ENCODE data around the gene PAX6. TPM values are rescaled to one million over a fixed set of nuclear protein-coding genes. Genes with fewer than 3 reads are reported as not detected.
A peak's percentile ranks its signal among the peaks of the same experiment; 100 is the strongest.

Gene PAX6
- polyA plus RNA-seq, 2 of the 4 experiments (the other 2 are of a cell fraction): 1.8 to 2.0 TPM

DNA sequence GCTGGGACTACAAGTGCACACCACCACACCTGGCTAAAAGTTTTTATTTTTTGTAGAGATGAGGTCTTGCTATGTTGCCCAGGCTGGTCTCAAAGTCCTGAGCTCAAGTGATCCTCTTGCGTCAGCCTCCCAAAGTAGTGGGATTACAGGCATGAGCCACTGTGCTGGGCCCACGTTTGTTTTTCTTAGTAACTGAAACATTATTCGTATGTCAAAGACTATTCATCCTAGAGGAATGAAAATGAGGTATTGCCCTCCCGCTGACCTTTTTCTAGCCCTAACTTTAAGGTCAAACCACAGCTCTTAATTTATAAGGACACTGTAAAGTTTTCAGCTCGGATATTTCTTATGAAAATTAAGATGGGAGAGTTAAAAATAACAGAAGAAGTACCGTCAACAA is 33.2 kb upstream of the PAX6 start:
- H3K4me3 ChIP-seq: no peak overlapping the region
- no peak overlapping the region for H3K27ac ChIP-seq
- 43% methylated on average over 6 of the region's 6 CpGs for WGBS (ENCODE audit: missing lambda C conversion rate)
- POLR2A ChIA-PET: no interaction called here
- no peaks in the 10 kb centered on the region for H3K9me3 ChIP-seq
- TF ChIP-seq, protein P1, sequence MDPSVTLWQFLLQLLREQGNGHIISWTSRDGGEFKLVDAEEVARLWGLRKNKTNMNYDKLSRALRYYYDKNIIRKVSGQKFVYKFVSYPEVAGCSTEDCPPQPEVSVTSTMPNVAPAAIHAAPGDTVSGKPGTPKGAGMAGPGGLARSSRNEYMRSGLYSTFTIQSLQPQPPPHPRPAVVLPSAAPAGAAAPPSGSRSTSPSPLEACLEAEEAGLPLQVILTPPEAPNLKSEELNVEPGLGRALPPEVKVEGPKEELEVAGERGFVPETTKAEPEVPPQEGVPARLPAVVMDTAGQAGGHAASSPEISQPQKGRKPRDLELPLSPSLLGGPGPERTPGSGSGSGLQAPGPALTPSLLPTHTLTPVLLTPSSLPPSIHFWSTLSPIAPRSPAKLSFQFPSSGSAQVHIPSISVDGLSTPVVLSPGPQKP (IDR thresholded peaks at IDR 0.05; ENCODE audit: low read depth, low read length): no peak
- TF ChIP-seq POLR2AphosphoS2 (conservative IDR thresholded peaks at IDR 0.05; ENCODE audit: low read length): no peak
- no peak for TF ChIP-seq KDM1A (IDR thresholded peaks at IDR 0.05; ENCODE audit: low read depth)
- TF ChIP-seq GATA3 (IDR thresholded peaks at IDR 0.05; ENCODE audit: borderline replicate concordance): no peak
- TF ChIP-seq, protein P2, sequence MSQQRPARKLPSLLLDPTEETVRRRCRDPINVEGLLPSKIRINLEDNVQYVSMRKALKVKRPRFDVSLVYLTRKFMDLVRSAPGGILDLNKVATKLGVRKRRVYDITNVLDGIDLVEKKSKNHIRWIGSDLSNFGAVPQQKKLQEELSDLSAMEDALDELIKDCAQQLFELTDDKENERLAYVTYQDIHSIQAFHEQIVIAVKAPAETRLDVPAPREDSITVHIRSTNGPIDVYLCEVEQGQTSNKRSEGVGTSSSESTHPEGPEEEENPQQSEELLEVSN (IDR thresholded peaks at IDR 0.05; ENCODE audit: borderline replicate concordance, low read depth): no peak
- TF ChIP-seq MAFK (IDR thresholded peaks at IDR 0.05; ENCODE audit: partially characterized antibody): no peak
- no peak for TF ChIP-seq HOXB5 (CRISPR knock-in tag; IDR thresholded peaks at IDR 0.05)
- no peak for TF ChIP-seq MYC (IDR thresholded peaks at IDR 0.05; ENCODE audit: borderline replicate concordance, low read length)
- TF ChIP-seq, protein P3, sequence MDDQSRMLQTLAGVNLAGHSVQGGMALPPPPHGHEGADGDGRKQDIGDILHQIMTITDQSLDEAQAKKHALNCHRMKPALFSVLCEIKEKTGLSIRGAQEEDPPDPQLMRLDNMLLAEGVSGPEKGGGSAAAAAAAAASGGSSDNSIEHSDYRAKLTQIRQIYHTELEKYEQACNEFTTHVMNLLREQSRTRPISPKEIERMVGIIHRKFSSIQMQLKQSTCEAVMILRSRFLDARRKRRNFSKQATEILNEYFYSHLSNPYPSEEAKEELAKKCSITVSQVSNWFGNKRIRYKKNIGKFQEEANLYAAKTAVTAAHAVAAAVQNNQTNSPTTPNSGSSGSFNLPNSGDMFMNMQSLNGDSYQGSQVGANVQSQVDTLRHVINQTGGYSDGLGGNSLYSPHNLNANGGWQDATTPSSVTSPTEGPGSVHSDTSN (IDR thresholded peaks at IDR 0.05): no peak
- TF ChIP-seq ZFP36 (IDR thresholded peaks at IDR 0.05; ENCODE audit: borderline replicate concordance, partially characterized antibody): no peak
- no peak for TF ChIP-seq TFCP2L1 (CRISPR knock-in tag; IDR thresholded peaks at IDR 0.05)
- TF ChIP-seq, protein P4, sequence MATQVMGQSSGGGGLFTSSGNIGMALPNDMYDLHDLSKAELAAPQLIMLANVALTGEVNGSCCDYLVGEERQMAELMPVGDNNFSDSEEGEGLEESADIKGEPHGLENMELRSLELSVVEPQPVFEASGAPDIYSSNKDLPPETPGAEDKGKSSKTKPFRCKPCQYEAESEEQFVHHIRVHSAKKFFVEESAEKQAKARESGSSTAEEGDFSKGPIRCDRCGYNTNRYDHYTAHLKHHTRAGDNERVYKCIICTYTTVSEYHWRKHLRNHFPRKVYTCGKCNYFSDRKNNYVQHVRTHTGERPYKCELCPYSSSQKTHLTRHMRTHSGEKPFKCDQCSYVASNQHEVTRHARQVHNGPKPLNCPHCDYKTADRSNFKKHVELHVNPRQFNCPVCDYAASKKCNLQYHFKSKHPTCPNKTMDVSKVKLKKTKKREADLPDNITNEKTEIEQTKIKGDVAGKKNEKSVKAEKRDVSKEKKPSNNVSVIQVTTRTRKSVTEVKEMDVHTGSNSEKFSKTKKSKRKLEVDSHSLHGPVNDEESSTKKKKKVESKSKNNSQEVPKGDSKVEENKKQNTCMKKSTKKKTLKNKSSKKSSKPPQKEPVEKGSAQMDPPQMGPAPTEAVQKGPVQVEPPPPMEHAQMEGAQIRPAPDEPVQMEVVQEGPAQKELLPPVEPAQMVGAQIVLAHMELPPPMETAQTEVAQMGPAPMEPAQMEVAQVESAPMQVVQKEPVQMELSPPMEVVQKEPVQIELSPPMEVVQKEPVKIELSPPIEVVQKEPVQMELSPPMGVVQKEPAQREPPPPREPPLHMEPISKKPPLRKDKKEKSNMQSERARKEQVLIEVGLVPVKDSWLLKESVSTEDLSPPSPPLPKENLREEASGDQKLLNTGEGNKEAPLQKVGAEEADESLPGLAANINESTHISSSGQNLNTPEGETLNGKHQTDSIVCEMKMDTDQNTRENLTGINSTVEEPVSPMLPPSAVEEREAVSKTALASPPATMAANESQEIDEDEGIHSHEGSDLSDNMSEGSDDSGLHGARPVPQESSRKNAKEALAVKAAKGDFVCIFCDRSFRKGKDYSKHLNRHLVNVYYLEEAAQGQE (IDR thresholded peaks at IDR 0.05): no peak
- TF ChIP-seq JUNB (IDR thresholded peaks at IDR 0.05): no peak
- no peak for TF ChIP-seq RCOR1 (IDR thresholded peaks at IDR 0.05; ENCODE audit: low read depth, low read length)
- no peak for TF ChIP-seq ZSCAN20 (CRISPR knock-in tag; IDR thresholded peaks at IDR 0.05)
- no peak for TF ChIP-seq EP300 (IDR thresholded peaks at IDR 0.05)
- no peak for TF ChIP-seq ESRRA (IDR thresholded peaks at IDR 0.05; ENCODE audit: borderline replicate concordance, low read length)
- TF ChIP-seq NPAS2 (CRISPR knock-in tag; IDR thresholded peaks at IDR 0.05; ENCODE audit: borderline replicate concordance): no peak
- H3K4me2 ChIP-seq: no peak overlapping the region
- DNase-seq (ENCODE audit: low read depth in 1 of 2, low spot score in 1 of 2) (no peak), FAIRE-seq (no peak), ATAC-seq (no peak)
- H3K4me1 ChIP-seq: no peaks in the 10 kb centered on the region
- CTCF ChIA-PET: interaction anchor here (1.2 to 1.6 kb wide), 2 partner anchors 12 to 27 kb away, joined by 4 read pairs; no protein-coding TSS in a partner anchor

DNA sequence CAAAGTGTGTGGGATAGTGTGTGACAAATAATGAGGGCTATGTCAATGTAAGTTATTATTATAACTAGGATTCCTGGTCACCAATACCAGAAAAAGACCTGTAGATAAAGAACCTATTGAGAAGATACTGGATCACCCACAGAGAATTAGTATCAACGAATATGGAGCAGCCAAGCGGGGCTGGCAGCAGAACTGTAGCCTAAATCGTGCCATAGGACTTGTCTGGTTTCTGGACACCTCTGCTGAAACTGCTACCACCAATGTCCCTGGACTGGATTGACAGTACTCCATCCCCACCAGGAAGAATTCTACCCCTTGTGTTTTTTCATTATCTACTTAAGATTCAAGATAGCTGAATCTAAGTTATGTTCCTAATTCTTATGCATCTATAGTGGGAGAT is 30.3 kb upstream of the PAX6 start:
- Histone ChIP-seq H3K9me3 (no peaks in the 10 kb centered on the region), H3K4me1 (no peaks in the 10 kb centered on the region), H3K4me3 (no peak overlapping the region), H3K4me2 (no peak overlapping the region), H3K27ac (no peak overlapping the region)
- CTCF ChIA-PET: no interaction called here
- FAIRE-seq (no peak), ATAC-seq (no peak), DNase-seq (ENCODE audit: low read depth in 1 of 2, low spot score in 1 of 2) (no peak)
- TF ChIP-seq CBX8 (IDR thresholded peaks at IDR 0.05) (peak; percentile 98), RNF2 (IDR thresholded peaks at IDR 0.05; ENCODE audit: borderline replicate concordance, low read depth) (peak; percentile 39; the same call in 1 of the 2 replicates), CHD2 (IDR thresholded peaks at IDR 0.05; ENCODE audit: low read length, partially characterized antibody) (no peak), KDM1A (IDR thresholded peaks at IDR 0.05; ENCODE audit: low read depth) (no peak)
- POLR2A ChIA-PET: no interaction called here
- WGBS (ENCODE audit: missing lambda C conversion rate): 15% methylated on average over 3 of the region's 3 CpGs
